Measurements from ENCODE around the gene TMUB1. TPM values are rescaled to one million over a fixed set of nuclear protein-coding genes. Genes with fewer than 3 reads are reported as not detected.

Gene TMUB1
- total and polyA plus RNA-seq, 9 of the 15 experiments (the other 6 are each of a cell fraction or from before 2014, with no cell fraction given), result 0.14 to 241 (median 74.1) TPM

- TF ChIP-seq CHD7 (IDR thresholded peaks at IDR 0.05; ENCODE audit: low read depth, low read length) (no peak), HCFC1 (IDR thresholded peaks at IDR 0.05; ENCODE audit: low read depth, low read length) (no peak), ZNF699 (CRISPR knock-in tag; IDR thresholded peaks at IDR 0.05; ENCODE audit: insufficient replicate concordance) (no peak), HDAC2 (IDR thresholded peaks at IDR 0.05) (no peak), TOE1 (IDR thresholded peaks at IDR 0.05; ENCODE audit: borderline replicate concordance) (no peak), TOE1 (CRISPR knock-in tag; IDR thresholded peaks at IDR 0.05; ENCODE audit: borderline replicate concordance, low read depth) (no peak), CREM (IDR thresholded peaks at IDR 0.05; ENCODE audit: low read depth) (peak; percentile 50; the same call in 1 of the 2 replicates), ZNF395 (CRISPR knock-in tag; IDR thresholded peaks at IDR 0.05) (no peak), HBP1 (CRISPR knock-in tag; IDR thresholded peaks at IDR 0.05) (0 out of 2 replicates have a peak, but pooled peaks have one; percentile 30), THRA (IDR thresholded peaks at IDR 0.05) (no peak), EP300 (IDR thresholded peaks at IDR 0.05; ENCODE audit: low read length) (0 out of 2 replicates have a peak, but pooled peaks have one; percentile 11)
These were observed 26.4 kb downstream of the TMUB1 start (continued) for GRCh38 chr7:151056666-151057505.

Measured in K562 (cell line).